Fibroblast of upper back skin (primary cell): ENCODE data around the gene SLC9A5.

ENCODE experiments used
- DNase-seq: peaks from one replicate; pipeline ENCODE4 v3.0.0-alpha.2; 2013

The SLC9A5 gene

GRCh38 chr16:67248401-67249177 is at the start of gene SLC9A5:
TSS of gene SLC9A5 (plus strand) at chr16:67248979. CDS start at chr16:67249015, 36 bp downstream.
- peak; percentile 20 for DNase-seq

- no peak for DNase-seq
Measured at GRCh38 chr16:67199011-67199807, 49.6 kb upstream of the SLC9A5 start, which contains the start of gene ELMO3. TSS of gene ELMO3 (plus strand) at chr16:67199131. CDS start at chr16:67199327, 196 bp downstream.

- DNase-seq: no peak
Measured at GRCh38 chr16:67199808-67200198, 49.0 kb upstream of the SLC9A5 start.

- no peak for DNase-seq
Measured at GRCh38 chr16:67200491-67200890, 48.3 kb upstream of the SLC9A5 start.

DNA sequence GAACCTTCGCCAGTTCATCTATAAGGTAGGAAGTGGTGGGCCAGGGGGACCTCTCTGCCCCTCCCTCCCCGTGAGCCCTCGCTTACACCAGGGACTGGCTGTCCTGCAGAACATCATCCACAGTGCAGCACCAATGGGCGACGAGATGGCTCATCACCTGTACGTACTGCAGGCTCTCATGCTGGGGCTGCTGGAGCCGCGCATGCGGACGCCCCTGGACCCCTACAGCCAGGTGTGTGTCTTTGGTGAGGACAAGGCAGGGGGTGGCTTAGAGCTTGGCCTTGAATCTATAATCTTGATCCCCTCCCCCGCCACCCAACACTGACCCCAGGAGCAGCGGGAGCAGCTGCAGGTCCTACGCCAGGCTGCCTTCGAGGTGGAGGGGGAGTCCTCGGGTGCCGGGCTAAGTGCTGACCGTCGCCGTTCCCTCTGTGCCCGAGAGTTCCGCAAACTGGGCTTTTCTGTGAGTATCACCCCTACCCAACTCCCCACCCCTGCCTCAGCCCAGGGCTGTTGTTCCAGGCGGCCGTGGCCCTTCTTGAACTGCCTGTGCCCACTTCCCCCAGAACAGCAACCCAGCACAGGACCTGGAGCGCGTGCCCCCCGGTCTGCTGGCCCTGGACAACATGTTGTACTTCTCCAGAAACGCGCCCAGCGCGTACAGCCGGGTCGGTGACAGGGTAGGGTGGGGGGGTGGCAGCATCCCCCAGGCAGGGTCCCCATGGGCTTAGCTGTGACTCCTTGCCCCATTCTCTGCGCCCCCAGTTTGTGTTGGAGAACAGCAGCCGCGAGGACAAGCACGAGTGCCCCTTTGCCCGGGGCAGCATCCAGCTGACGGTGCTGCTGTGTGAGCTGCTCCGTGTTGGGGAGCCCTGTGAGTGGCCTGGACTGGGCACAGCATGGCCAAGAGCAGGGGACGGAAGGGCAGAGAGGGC is 47.1 kb upstream of the SLC9A5 start:
- DNase-seq: no peak

DNA sequence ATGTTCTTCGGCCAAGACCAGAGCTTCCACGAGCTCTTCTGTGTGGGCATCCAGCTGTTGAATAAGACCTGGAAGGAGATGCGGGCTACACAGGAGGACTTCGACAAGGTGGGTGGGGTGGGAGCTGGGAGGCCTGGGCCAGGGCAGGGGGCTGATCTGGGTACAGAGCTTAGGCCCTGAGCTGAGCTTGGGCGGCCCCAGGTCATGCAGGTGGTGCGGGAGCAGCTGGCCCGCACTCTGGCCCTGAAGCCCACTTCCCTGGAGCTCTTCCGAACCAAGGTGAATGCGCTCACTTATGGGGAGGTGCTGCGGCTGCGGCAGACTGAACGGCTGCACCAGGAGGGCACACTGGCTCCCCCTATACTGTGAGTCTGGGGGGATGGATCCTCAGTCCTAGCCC is 46.4 kb upstream of the SLC9A5 start:
- no peak for DNase-seq

- no peak for DNase-seq
Measured at GRCh38 chr16:67202956-67203493, 45.8 kb upstream of the SLC9A5 start.

GRCh38 chr16:67204076-67204475 is 44.7 kb upstream of the SLC9A5 start:
- no peak for DNase-seq

GRCh38 chr16:67206129-67206837 is 42.5 kb upstream of the SLC9A5 start:
- DNase-seq: no peak

DNA sequence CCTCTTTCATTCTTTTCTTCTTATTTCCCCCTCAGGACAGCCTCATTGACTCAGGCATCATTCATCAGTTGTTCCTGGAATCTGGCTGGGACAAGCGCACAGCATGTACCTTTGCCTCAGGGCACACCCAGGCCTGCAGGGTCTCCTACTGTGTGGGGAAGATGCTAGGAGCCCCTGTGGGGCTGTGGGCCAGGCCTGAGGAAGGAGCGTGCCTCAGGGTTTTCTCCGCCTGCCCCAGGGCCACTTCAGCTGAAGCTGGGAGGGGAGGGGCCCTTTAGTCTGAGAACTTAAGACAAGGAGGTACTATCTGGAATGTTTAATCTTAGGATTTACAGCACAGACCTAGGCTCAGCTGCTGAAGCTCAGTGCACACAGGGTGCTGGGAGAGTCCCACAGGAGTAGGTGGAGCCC is 41.9 kb upstream of the SLC9A5 start:
- DNase-seq: no peak

GRCh38 chr16:67207249-67208091 is 41.3 kb upstream of the SLC9A5 start:
- DNase-seq: peak; percentile 16

DNA sequence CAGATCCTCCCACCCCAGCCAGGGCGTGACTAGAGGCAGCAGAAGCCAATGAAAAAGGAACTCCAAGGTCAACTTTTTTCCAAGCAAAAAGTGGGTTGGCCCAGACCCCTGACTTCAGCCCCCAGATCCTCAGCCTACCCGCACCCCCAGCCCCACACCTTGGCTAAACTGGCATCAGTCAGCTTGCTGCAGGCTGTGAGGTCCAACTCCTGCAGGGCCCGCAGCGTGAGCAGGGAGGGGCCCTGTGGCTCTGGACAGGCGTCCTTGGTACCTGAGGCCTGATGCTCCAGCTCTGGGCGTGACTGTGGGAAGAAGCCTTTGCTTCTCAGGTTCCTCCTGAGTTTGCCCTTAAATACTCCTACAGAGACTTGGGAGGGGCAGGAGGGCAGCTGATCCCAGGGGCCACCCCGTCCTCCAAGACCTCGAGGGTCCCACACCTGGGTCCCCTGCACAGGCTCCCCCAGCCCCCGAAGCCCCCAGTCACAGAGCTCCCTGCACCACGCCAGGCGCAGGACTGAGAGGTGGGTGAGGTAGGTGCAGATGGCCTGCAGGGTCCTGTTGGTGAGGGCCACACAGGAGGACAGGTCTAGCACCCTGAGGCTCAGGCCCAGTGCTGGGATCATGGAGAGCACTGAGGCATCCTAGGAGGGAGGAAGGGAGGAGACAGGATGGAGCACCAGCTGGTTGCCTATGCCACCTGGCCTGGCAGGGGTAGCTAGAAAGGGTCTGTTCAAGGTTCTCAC is 40.5 kb upstream of the SLC9A5 start:
- no peak for DNase-seq

- DNase-seq: no peak
Measured at GRCh38 chr16:67209565-67209964, 39.2 kb upstream of the SLC9A5 start.

- no peak for DNase-seq
Measured at GRCh38 chr16:67210069-67210937, 38.5 kb upstream of the SLC9A5 start.

DNA sequence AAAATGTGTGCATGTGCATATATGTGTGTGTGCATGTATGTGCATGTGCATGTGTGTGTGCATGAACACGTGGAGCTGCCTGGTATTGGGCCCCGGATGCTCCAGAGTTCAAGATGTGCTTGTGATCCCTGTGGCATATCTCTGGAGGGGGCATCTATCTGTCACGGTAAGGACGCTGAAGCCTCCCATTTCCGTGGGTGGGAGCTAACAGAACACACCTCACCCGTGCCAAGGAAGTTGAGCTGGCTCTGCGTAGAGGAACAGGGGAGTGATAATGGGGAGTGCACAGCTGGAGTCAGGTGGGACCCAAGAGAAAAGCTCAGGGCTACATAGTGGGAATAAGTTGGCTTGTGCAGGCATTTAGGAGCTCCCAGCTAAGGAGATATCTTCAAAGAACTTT is 37.1 kb upstream of the SLC9A5 start:
- no peak for DNase-seq

GRCh38 chr16:67212766-67213165 is 36.0 kb upstream of the SLC9A5 start:
- DNase-seq: no peak

DNA sequence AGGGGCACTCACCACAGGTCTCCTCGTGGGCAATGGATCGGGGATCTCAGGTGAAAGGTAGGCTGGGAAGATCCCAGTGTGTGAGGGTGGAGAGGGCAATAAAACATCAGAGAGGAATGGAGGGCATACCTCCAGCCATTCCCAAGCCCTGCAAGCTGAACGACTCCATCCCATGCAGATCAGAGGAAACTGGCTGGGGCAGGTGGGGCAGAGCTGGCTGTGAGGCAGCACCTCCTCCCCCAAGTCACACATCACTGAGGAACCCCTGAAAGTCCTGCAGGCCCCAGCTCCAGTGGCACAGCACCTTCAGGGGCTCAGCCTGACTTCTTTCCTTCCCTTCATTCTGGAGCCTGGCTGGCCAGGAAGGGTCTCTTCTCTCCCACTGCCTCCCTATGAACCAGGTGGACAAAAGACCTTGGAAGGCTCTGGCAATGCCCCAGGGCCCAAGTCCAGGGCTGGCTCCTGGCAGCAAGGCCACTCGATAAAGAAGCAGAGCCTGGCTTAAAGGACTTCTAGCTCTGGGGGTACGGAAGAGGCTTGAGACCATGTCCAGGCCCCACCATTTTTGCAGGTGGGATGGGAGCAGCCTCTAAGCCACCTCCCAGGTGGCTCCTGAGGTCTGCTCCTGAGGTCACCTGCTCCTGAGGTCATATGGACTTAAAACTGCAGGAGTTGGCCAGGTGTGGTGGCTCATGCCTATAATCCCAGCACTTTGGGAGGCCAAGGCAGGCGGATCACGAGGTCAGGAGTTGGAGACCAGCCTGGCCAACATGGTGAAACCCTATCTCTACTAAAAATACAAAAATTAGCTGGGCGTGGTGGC is 35.4 kb upstream of the SLC9A5 start:
- DNase-seq: no peak

GRCh38 chr16:67215706-67216105 is 33.1 kb upstream of the SLC9A5 start:
- no peak for DNase-seq
